Retina (tissue), 1 donor: ENCODE data around the gene MSRB2.

ENCODE experiments used
- DNase-seq: peaks from one replicate; pipeline ENCODE4 v3.0.0-alpha.2; 2016

Gene MSRB2

GRCh38 chr10:23114228-23114850 lies 19.0 kb downstream of the MSRB2 start:
- no peak for DNase-seq

- no peak for DNase-seq
Measured at GRCh38 chr10:23116486-23117205, 21.3 kb downstream of the MSRB2 start.

GRCh38 chr10:23120001-23120934 lies 24.9 kb downstream of the MSRB2 start:
- no peak for DNase-seq

GRCh38 chr10:23121135-23121534 lies 25.8 kb downstream of the MSRB2 start:
- DNase-seq: no peak

GRCh38 chr10:23136462-23136861 lies 41.1 kb downstream of the MSRB2 start:
- no peak for DNase-seq

- no peak for DNase-seq
Measured at GRCh38 chr10:23139677-23140076, 44.3 kb downstream of the MSRB2 start.

DNA sequence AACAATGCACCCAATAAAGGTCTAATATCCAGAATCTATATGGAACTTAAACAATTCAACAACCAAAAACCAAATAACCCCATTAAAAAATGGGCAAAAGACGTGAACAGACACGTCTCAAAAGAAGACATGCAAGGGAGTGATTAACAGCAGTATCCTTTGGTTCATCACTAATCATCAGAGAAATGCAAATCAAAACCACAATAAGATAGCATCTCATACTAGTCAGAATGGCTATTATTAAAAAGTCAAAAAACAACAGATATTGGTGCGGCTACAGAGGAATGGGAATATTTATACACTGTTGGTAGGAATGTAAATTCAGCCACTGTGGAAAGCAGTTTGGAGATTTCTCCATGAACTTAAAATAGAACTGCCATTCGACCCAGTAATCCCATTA lies 46.6 kb downstream of the MSRB2 start:
- DNase-seq: no peak

DNA sequence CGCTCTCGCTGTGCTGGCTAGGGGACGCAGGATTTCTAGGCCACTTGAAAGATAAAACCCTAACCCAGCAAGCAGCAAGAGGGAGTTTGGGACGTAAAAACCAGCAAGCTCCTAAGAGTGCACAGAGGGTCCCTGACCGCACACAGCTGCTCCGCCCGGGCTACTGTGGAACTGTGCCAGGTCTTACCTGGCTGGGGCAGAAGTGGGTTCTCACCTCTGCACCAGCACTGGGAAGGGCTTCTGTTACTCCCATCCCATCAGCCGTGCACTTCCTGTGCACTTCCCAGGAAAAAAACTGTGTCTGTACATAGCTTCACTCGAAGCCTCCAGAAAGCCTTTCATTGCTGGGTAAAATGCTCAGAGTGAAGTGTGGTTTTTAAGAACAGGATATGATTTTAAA lies 50.9 kb downstream of the MSRB2 start:
- no peak for DNase-seq

GRCh38 chr10:23147035-23147434 lies 51.7 kb downstream of the MSRB2 start:
- DNase-seq: no peak

DNA sequence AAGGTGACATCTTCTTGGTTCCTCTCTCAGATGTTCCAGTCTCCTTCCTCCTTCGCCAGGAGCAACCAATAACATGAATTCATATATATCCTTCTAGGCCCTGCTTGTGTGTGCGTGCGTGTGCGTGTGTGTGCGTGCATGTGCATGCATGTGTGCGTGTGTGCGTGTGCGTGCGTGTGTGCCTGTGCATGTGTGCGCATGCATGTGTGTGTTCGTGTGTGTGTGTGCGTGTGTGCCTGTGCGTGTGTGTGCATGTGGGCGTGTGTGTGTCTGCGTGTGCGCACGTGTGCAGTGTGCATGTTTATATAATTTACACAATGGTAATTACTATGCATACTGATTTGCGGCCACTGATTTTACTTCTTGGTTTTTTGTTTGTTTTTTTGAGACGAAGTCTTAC lies 52.8 kb downstream of the MSRB2 start:
- no peak for DNase-seq

DNA sequence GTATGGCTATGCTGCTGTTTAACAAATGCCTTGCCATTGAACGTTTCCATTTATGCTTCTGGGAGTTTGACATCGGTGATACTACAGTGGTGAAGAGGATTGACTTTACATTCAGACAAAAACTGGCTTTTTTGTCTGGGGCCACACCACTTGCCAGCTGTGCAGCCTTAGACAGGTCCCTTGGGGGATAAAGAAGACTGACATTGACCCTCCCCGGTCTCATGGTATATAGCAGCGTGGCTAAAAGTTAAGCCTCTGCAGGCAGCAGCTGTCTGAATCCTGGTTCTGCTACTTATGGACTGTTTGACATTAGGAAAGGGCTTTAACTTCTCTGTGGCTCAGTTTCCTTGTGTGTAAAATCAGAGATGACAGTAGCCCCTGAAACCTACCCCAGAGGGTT lies 54.7 kb downstream of the MSRB2 start:
- no peak for DNase-seq

GRCh38 chr10:23150610-23151009 lies 55.2 kb downstream of the MSRB2 start:
- DNase-seq: no peak

DNA sequence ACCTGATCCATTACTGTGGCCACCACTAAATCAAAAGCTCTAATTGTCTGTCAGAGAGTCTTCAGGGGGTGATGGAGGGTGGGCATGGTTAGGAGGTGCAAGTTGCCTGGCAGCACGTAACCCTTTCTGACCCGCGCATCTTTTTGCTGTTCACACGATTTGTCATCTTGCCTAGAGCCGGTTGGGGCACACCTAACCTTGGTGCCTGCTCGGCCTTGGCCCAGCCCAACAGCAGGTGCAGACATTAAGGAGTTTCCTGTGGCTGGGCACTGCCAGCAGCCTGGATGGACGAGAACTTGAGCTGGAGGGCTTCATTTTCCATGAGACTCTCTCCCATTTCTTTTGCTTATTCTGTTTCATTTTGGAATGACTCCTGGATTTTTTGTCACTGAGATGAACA lies 55.7 kb downstream of the MSRB2 start:
- no peak for DNase-seq

DNA sequence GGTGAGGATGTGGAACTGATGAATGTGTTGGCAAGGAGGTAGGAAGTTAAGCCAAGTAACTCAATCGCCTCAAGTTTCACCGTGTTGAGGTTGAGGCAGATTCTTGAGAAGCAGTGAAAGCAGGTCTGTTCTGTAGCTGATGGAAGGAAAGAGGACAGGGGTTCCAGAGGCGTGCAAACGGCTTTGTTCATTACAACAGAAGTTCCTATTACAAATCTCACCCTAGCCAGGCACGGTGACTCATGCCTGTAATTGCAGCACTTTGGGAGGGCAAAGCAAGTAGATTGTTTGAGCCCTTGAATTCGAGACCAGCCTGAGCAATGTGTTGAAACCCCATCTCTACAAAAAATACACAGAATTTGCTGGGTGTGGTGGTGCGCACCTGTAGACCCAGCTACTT lies 59.8 kb downstream of the MSRB2 start:
- DNase-seq: no peak

- no peak for DNase-seq
Measured at GRCh38 chr10:23156447-23157150, 61.2 kb downstream of the MSRB2 start.

GRCh38 chr10:23157239-23157681 lies 61.9 kb downstream of the MSRB2 start:
- no peak for DNase-seq

- DNase-seq: peak; percentile 58
Measured at GRCh38 chr10:23157691-23158369, 62.5 kb downstream of the MSRB2 start.

- DNase-seq: peak; percentile 87
Measured at GRCh38 chr10:23158370-23158769, 63.0 kb downstream of the MSRB2 start.

- DNase-seq: peak; percentile 66
Measured at GRCh38 chr10:23171232-23171876, 76.0 kb downstream of the MSRB2 start.
